Fibroblast of mammary gland (primary cell): Measurements from ENCODE around the gene IP6K3.

Experiments
- DNase-seq: peaks from one replicate; pipeline ENCODE4 v3.0.0-alpha.2; 2010; ENCODE audit warnings: low read depth
- H3K4me3 ChIP-seq: 2 replicates; pipeline ENCODE4 v1.5.1; 2011; ENCODE audit warnings: low read depth, mild to moderate bottlenecking, low read length, moderate library complexity; ENCODE audit not compliant: control insufficient read depth
- TF ChIP-seq, protein P1 (sequence below): conservative IDR thresholded peaks from 2 replicates; pipeline ENCODE4 v1.5.1; 2011; ENCODE audit warnings: low read depth, low read length, inconsistent platforms; ENCODE audit not compliant: control insufficient read depth, insufficient read depth

IP6K3 gene

DNA sequence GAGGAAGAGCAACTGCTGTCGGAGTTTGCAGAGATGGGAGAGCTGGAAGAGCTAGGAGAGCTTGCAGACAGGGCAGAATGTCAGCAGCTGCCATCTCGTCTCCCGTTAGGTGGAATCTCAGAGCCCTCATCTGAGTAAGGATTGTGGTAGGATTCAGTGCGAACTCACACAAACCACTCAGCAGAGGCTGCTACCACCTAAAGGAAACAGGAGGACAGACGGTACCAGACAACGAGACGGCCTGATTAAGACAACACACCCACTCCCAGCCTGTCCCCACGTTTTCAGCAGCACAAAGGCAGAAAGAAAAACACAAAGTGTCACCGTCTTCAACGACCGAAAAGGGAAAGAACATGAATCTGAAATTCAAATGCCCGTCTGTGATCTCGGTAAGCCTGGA, 38.1 kb upstream of the IP6K3 start:
- no peak overlapping the region for H3K4me3 ChIP-seq
- TF ChIP-seq, protein P1, sequence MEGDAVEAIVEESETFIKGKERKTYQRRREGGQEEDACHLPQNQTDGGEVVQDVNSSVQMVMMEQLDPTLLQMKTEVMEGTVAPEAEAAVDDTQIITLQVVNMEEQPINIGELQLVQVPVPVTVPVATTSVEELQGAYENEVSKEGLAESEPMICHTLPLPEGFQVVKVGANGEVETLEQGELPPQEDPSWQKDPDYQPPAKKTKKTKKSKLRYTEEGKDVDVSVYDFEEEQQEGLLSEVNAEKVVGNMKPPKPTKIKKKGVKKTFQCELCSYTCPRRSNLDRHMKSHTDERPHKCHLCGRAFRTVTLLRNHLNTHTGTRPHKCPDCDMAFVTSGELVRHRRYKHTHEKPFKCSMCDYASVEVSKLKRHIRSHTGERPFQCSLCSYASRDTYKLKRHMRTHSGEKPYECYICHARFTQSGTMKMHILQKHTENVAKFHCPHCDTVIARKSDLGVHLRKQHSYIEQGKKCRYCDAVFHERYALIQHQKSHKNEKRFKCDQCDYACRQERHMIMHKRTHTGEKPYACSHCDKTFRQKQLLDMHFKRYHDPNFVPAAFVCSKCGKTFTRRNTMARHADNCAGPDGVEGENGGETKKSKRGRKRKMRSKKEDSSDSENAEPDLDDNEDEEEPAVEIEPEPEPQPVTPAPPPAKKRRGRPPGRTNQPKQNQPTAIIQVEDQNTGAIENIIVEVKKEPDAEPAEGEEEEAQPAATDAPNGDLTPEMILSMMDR: no peak

DNA sequence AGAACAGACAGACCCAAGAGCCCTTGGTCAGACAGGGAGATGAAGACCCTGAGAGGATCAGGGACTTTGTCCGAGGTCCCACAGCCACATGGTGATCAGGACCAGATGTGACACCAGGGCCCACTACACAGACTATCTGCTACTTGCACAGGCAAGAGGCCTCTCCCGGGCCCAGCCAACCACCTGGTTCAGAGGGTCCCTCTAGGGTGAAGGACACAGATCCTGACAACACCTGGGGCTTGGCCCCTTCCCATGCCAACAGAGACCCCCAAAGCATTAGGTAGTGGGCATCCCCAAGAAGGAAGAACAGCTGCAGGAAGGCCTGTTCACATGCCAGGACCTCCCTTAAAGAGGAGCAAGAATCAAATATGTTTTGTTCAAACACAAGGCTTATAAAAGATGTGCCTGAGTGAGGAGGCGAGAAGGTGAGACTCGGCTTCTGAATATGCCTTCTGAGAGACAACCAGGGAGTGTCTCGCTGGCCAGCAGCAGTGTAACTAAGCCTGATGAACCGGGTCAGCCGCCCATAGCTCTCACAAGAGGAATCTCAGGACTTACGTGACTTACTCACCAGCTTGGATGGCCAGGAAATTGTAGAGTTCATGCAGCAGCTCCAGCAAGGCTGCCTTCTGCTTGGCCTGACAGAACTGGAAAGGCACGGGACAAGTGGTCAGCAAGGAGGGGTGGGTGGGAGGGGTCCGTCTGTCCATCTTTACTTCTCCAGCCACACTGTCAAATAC, 37.2 kb upstream of the IP6K3 start:
- H3K4me3 ChIP-seq: no peak overlapping the region
- no peak for DNase-seq
- TF ChIP-seq, protein P1: no peak

More for the DNA sequence above, 38.1 kb upstream of the IP6K3 start:
- no peak for DNase-seq

- DNase-seq: no peak
- no peak overlapping the region for H3K4me3 ChIP-seq
- TF ChIP-seq, protein P1: no peak
Measured at GRCh38 chr6:33782561-33782960, 35.9 kb upstream of the IP6K3 start.

DNA sequence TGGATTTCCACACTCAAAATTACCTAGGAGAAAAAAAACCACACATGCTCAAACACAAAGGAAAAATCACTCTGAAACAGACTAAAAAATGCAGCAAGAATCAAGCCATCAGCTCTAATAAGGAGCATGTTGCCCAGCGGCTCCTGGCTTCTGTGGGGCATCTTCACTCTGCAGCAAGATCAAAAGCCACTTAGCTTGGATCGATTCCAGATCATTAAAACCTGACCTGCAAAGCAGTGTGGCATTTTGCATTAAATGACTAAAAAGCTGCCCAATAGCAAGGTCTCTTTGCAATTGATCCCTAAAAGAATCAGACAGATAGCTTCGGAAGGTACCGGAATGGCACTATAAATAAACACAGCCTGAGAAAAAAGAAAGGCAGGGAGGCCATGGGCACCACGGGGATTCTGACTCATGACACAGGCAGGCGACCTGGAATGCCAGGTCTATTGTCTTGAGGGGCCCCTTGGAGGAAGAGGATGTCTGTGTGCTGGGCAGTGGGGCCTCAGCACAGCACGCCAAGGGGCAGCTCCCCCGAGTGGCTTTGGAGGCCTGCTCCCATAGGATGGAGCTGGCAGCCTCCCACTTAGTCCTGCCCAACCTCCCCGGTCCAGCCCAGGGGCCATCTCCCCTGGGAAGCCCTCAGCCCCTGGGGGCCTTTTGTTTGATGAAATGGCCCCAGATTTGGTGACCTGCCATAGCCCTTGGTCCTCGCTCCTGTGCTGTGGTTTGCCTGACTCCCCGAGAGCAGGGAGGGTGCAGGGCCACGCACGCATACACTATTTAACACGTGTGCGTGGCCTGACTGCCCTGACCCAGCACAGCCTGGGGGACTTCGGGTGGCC, 34.6 kb upstream of the IP6K3 start:
- TF ChIP-seq, protein P1: no peak
- DNase-seq: no peak
- no peak overlapping the region for H3K4me3 ChIP-seq

DNA sequence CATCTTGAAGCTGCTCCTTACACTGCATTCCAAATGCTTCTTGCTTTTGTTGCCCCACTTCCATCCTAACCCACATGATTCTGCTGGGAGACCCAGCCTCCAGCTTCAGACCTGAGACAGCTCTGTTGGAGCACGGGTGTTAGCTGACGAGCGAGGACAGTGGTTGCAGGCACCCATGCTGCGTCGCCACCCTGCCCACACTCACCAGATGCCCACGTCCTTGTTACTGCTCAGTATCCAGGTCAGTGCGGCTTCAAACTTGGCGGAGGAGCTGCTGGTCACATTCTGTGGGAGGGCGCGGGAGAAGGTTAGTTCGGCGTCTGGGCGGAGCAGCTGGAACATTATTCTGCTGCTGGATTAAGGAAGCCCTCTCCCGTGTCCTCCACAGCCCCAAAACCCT, 33.2 kb upstream of the IP6K3 start:
- DNase-seq: no peak
- TF ChIP-seq, protein P1: no peak
- no peak overlapping the region for H3K4me3 ChIP-seq

- no peak for DNase-seq
- H3K4me3 ChIP-seq: no peak overlapping the region
- TF ChIP-seq, protein P1: no peak
Measured at GRCh38 chr6:33779290-33779689, 32.6 kb upstream of the IP6K3 start.
